GM20000 (cell line): ENCODE measurements around the gene CACNA1H.
"Not testable (repeated sequence)": the region's sequence is repeated elsewhere in the genome, so short reads cannot be mapped to it uniquely, and the experiment has no call there.

Source experiments
- DNase-seq: peaks from one replicate; pipeline ENCODE4 v3.0.0; 2012; ENCODE audit warnings: low spot score
- TF ChIP-seq, protein P1 (sequence below): IDR thresholded peaks from 2 replicates; pipeline ENCODE4 v1.5.1; 2012; ENCODE audit warnings: mild to moderate bottlenecking, control low read depth; ENCODE audit errors: extremely low read depth, missing control alignments

The CACNA1H gene

DNA sequence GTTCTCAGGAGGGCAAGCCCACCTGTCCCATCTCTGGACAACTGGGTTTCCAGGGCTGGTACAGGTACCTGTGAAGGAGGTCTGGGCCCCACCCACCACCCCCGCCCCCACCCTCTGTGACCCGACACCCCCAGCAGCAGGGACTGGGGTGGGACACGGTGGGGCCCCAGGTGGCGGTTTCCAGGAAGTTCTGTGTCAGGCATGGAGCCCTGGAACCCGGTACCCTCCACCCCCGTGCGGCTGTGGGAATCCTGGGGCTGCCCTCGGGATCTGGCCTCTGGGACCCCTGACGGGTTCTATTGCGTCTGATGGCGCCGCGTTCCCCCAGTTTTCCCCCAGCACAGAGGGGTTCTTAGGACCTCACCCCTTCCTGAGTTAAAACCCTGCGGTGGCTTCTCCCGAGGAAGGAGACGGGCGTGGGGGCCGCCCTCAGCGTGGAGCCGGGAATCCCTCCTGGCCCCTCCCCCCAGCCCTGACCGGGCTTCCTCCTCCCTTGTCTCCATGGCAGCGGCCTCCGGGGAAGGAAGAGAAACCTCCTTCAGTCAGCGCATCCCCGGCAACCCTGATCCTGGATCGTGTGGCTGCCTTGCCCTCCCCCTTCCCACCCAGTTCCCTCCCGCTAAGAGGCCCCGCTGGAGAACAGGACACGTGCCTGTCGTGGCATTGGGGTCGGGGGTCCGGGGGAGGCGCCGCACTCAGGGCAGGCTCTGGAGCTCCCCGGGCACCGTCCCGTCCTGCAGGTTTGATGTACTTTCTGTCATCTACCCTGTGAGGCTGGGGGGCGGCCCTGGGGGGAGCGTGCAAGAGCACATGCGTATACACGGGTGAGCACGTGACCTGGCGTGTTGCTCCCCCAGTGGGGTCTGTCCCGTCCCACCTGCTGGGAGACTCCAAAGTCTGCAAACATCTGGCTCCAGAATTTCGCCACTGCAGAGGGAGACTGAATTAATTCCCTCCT lies 30.3 kb downstream of the CACNA1H start:
- no peak for DNase-seq
- TF ChIP-seq, protein P1, sequence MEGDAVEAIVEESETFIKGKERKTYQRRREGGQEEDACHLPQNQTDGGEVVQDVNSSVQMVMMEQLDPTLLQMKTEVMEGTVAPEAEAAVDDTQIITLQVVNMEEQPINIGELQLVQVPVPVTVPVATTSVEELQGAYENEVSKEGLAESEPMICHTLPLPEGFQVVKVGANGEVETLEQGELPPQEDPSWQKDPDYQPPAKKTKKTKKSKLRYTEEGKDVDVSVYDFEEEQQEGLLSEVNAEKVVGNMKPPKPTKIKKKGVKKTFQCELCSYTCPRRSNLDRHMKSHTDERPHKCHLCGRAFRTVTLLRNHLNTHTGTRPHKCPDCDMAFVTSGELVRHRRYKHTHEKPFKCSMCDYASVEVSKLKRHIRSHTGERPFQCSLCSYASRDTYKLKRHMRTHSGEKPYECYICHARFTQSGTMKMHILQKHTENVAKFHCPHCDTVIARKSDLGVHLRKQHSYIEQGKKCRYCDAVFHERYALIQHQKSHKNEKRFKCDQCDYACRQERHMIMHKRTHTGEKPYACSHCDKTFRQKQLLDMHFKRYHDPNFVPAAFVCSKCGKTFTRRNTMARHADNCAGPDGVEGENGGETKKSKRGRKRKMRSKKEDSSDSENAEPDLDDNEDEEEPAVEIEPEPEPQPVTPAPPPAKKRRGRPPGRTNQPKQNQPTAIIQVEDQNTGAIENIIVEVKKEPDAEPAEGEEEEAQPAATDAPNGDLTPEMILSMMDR = no peak

DNA sequence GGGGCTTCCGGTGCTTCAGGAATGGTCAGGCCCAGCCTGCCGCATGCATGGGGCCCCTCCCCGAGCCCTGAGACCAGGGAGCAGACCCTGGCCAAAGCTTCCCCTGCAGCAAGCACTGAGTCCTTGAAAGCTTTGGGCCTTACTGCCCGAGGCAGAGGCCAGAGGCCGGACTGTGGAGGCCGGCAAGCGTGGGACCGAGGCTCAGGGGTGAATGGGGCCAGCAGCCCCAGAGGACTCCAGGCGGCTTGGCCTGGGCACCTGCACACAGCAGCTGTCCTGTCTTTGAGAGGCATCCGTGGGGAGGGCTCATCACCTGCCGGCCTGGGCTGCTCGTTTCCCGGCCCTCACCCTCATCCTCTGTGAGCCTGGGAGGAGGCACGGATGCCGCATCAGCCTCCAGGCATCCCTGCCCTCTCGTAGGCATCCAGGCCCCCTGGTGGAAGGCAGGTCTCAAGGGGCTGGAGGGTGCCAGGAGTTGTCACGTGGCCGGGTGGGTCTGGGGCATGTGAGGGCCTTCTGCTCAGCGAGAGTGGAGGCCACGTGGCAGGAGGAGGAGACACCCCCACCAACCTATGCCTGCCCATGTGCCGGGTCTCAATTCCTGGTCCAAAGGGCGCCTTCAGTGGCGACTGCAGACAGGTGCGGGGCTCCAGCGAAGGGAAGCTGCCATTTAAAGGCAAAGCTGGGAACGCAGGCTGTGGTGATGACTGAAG lies 31.4 kb downstream of the CACNA1H start:
- TF ChIP-seq, protein P1 = no peak
- no peak for DNase-seq

GRCh38 chr16:1184980-1185379 lies 32.1 kb downstream of the CACNA1H start:
- TF ChIP-seq, protein P1 = no peak
- no peak for DNase-seq

- DNase-seq = not testable (repeated sequence)
Observed at GRCh38 chr16:1185460-1186207, 32.7 kb downstream of the CACNA1H start.

- TF ChIP-seq, protein P1 = no peak
- DNase-seq = peak; percentile 81
Observed at GRCh38 chr16:1188432-1189189, 35.7 kb downstream of the CACNA1H start.

DNA sequence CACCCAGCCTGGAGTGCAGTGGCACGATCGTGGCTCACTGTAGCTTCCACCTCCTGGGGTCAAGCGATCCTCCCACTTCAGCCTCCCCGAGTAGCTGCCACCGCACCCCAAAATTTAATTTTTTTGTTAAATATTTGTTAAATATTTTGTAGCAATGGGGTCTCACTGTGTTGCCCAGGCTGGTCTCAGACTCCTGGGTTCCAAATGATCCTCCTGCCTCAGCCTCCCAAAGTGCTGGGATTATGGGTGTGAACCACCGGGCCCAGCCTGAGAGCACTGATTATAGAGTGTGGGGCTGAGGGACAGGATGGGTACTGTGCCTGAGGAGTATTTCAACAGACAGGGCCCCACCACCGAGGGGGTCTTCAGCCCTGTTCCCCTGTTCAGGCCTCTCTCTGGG lies 36.5 kb downstream of the CACNA1H start:
- TF ChIP-seq, protein P1 = no peak

GRCh38 chr16:1190789-1191188 lies 37.9 kb downstream of the CACNA1H start:
- not testable (repeated sequence) for DNase-seq

More for the DNA sequence above, 36.5 kb downstream of the CACNA1H start:
- no peak for DNase-seq
